K562 (cell line): Measurements from ENCODE around the gene TYROBP. TPM values are rescaled to one million over a fixed set of nuclear protein-coding genes. Genes with fewer than 3 reads are reported as not detected.

ENCODE experiments used
- ATAC-seq: fragments of 200-7000 bp; cut with Tn5 transposase; 3 replicates; pipeline ENCODE4 v1.9.1; 2020; ENCODE audit warnings: moderate library complexity
- BruUV-seq: library from RNA; stranded (reverse); fragments of 400-500 nt; replicated peaks from 2 replicates; lab custom pipeline; 2021; lab: Mats Ljungman, UMichigan
- CTCF ChIA-PET: fragments of 300-600 bp; formaldehyde crosslinking; extraction: SDS; loops from one replicate; lab custom pipeline; 2021; ENCODE audit warnings: low intra/inter-chr PET ratio; lab: Yijun Ruan, JAX
- POLR2A ChIA-PET: fragments of 300-600, 350-650 bp; sonication (Branson Sonifier 250); formaldehyde crosslinking; extraction: SDS; loops from one replicate; lab custom pipeline; 2021; ENCODE audit warnings: antibody characterized with exemption, inconsistent platforms; lab: Yijun Ruan, JAX
- DNase-seq, 4 experiments: peaks; one replicate each; pipeline versions ENCODE4 v3.0.0 to v3.0.0-alpha.2; 2011 to 2018; ENCODE audit warnings: low spot score in 3 of 4, mixed read lengths in 3 of 4; ENCODE audit errors: extremely low read depth in 1 of 4
- FAIRE-seq: peaks from 2 replicates; lab custom pipeline; 2011; peaks lifted over from hg19 to GRCh38; lab: Jason Lieb, UNC
- H2AFZ ChIP-seq: 2 replicates; pipeline ENCODE4 v1.6.0; 2011; ENCODE audit warnings: low read depth, low read length, control low read depth, inconsistent platforms
- H3K27ac ChIP-seq: fragments of 200-600 bp; 3 replicates; pipeline ENCODE4 v1.8.0; 2011; ENCODE audit warnings: low read depth, mild to moderate bottlenecking, control low read depth, inconsistent platforms, low read length, moderate library complexity, mixed read lengths; ENCODE audit errors: extremely low read depth
- H3K27me3 ChIP-seq, 2 experiments: fragments of 300-600 bp in 1 of 2; 2 replicates in 1 of 2; 3 replicates in 1 of 2; pipeline versions ENCODE4 v1.6.0 to v1.8.0; 2011; ENCODE audit warnings: inconsistent platforms in 2 of 2, low read length in 2 of 2, mild to moderate bottlenecking in 1 of 2, mixed read lengths in 1 of 2, moderate library complexity in 1 of 2; ENCODE audit not compliant: control insufficient read depth in 2 of 2, insufficient read depth in 2 of 2
- H3K36me3 ChIP-seq: fragments of 300-600 bp; 3 replicates; pipeline ENCODE4 v1.8.0; 2011; ENCODE audit warnings: mild to moderate bottlenecking, low read length, inconsistent platforms; ENCODE audit not compliant: control insufficient read depth, insufficient read depth
- H3K4me1 ChIP-seq, 2 experiments: fragments of 200-600 bp in 1 of 2; replicated peaks in 1 of 2; 2 replicates in 1 of 2; 3 replicates in 1 of 2; pipeline versions ENCODE4 v1.5.1 to v1.8.0; 2011; ENCODE audit warnings: inconsistent platforms in 2 of 2, low read length in 2 of 2, mild to moderate bottlenecking in 1 of 2, mixed read lengths in 1 of 2, moderate library complexity in 1 of 2; ENCODE audit not compliant: control insufficient read depth in 2 of 2, insufficient read depth in 2 of 2
- H3K4me2 ChIP-seq: 2 replicates; pipeline ENCODE4 v1.6.1; 2011; ENCODE audit warnings: low read length, control low read depth, inconsistent platforms, mixed read lengths; ENCODE audit not compliant: insufficient read depth
- H3K4me3 ChIP-seq: fragments of 200-600 bp; sonication (generic), shearing (Covaris generic); 2 replicates; pipeline ENCODE4 v1.5.1; 2016; ENCODE audit warnings: control low read depth, inconsistent platforms
- H3K79me2 ChIP-seq: fragments of 200-600 bp; 3 replicates; pipeline ENCODE4 v1.8.0; 2011; ENCODE audit warnings: low read length, inconsistent platforms; ENCODE audit not compliant: control insufficient read depth, insufficient read depth
- H3K9ac ChIP-seq, 2 experiments: 2 replicates each; pipeline versions ENCODE4 v1.6.0 to v1.6.1; 2011; ENCODE audit warnings: low read depth in 2 of 2, low read length in 2 of 2, control low read depth in 1 of 2, inconsistent platforms in 1 of 2, mild to moderate bottlenecking in 1 of 2, mixed read lengths in 1 of 2; ENCODE audit not compliant: insufficient read depth in 1 of 2
- H3K9me1 ChIP-seq: one replicate; pipeline ENCODE4 v1.6.0; 2011; ENCODE audit warnings: inconsistent platforms, mild to moderate bottlenecking, low read length, moderate library complexity; ENCODE audit not compliant: control insufficient read depth, insufficient read depth
- H3K9me3 ChIP-seq: replicated peaks from 2 replicates; pipeline ENCODE4 v1.5.1; 2011; ENCODE audit warnings: low read depth, low read length, inconsistent platforms; ENCODE audit not compliant: control insufficient read depth, insufficient read depth
- H4K20me1 ChIP-seq: replicated peaks from 2 replicates; pipeline ENCODE4 v1.6.1; 2011; ENCODE audit warnings: low read length, inconsistent platforms, mixed read lengths; ENCODE audit not compliant: control insufficient read depth, insufficient read depth
- ARID1B ChIP-seq: fragments of 450-650 bp; IDR thresholded peaks from 2 replicates; pipeline ENCODE4 v1.6.1; 2016; ENCODE audit warnings: antibody characterized with exemption, mild to moderate bottlenecking, inconsistent platforms
- E2F3 ChIP-seq: fragments of 250-450 bp; sonication (Bioruptor Pico); IDR thresholded peaks from 2 replicates; pipeline ENCODE4 v1.4.0; 2020; ENCODE audit warnings: mild to moderate bottlenecking
- EP400 ChIP-seq: fragments of 450-650 bp; IDR thresholded peaks from 2 replicates; pipeline ENCODE4 v1.6.1; 2017; ENCODE audit warnings: antibody characterized with exemption, mild to moderate bottlenecking, moderate library complexity
- ERF ChIP-seq: fragments of 450-650 bp; formaldehyde crosslinking; IDR thresholded peaks from 2 replicates; pipeline ENCODE4 v1.4.0; 2020; ENCODE audit warnings: mild to moderate bottlenecking, mixed read lengths
- ESRRB ChIP-seq: fragments of 250-450 bp; sonication (Bioruptor Pico); IDR thresholded peaks from 2 replicates; pipeline ENCODE4 v1.5.0; 2020; ENCODE audit warnings: mild to moderate bottlenecking, moderate library complexity, borderline replicate concordance
- FOXK2 ChIP-seq, 2 experiments: fragments of 450-650 bp; IDR thresholded peaks in 1 of 2; conservative IDR thresholded peaks in 1 of 2; 2 replicates each; pipeline ENCODE4 v1.6.1; 2016; ENCODE audit warnings: low read depth in 2 of 2, mild to moderate bottlenecking in 1 of 2
- MNT ChIP-seq, 2 experiments: fragments of 450-650 bp; conservative IDR thresholded peaks; 2 replicates each; pipeline ENCODE4 v1.6.1; 2017; ENCODE audit warnings: mild to moderate bottlenecking in 2 of 2, moderate library complexity in 2 of 2
- RAD51 ChIP-seq: fragments of 450-650 bp; IDR thresholded peaks from 2 replicates; pipeline ENCODE4 v1.7.1; 2016; ENCODE audit warnings: low read depth, mild to moderate bottlenecking, borderline replicate concordance
- SRF ChIP-seq, 2 experiments: fragments of 250-450, 450-650 bp in 1 of 2; sonication (Bioruptor Pico) in 1 of 2; sonication (generic) in 1 of 2; formaldehyde crosslinking; IDR thresholded peaks; 2 replicates each; pipeline versions ENCODE4 v1.5.0 to v1.5.1; 2020 to 2022; ENCODE audit warnings: mild to moderate bottlenecking in 1 of 2, missing genetic modification reagents in 1 of 2
- TEAD2 ChIP-seq: fragments of 450-650 bp; IDR thresholded peaks from 2 replicates; pipeline ENCODE4 v1.6.1; 2016; ENCODE audit warnings: missing genetic modification characterization, control low read depth, missing compliant biosample characterization
- THRA ChIP-seq: fragments of 450-650 bp; IDR thresholded peaks from 2 replicates; pipeline ENCODE4 v1.6.1; 2017; ENCODE audit warnings: mild to moderate bottlenecking, moderate library complexity
- XRCC4 ChIP-seq: IDR thresholded peaks from one replicate; pipeline ENCODE4 v1.6.1; 2011; ENCODE audit not compliant: insufficient read depth, insufficient read length; ENCODE audit errors: extremely low read depth
- ZBED1 ChIP-seq: IDR thresholded peaks from 2 replicates; pipeline ENCODE4 v1.6.1; 2014
- ZBTB5 ChIP-seq: fragments of 450-650 bp; IDR thresholded peaks from 2 replicates; pipeline ENCODE4 v1.6.1; 2017; ENCODE audit warnings: antibody characterized with exemption
- ZNF174 ChIP-seq: fragments of 250-450 bp; sonication (Bioruptor Pico); IDR thresholded peaks from 2 replicates; pipeline ENCODE4 v1.4.0; 2020; ENCODE audit warnings: mild to moderate bottlenecking
- WGBS: fragments of 100-300 bp; shearing (Covaris generic); methylation state at CpG from one replicate; pipeline ENCODE4 v1.1.6; 2016; ENCODE audit warnings: low coverage, mixed read lengths; ENCODE audit not compliant: insufficient coverage; ENCODE audit errors: missing lambda C conversion rate; 5-methylcytosine and 5-hydroxymethylcytosine counted together
- in situ Hi-C: fragments of 300-500 bp; cut with MboI; formaldehyde crosslinking; loops from 4 replicates; pipeline ENCODE4 v1.15.0; 2018; ENCODE audit warnings: inconsistent platforms, mixed read lengths
- intact Hi-C: fragments of 100-400 bp; cut with micrococcal nuclease; formaldehyde crosslinking; loops from 2 replicates; pipeline ENCODE4 v1.14.2; 2022
- polyA plus RNA-seq, 8 experiments: library from polyadenylated mRNA; depleted of rRNA in 4 of 8; stranded (reverse) in 5 of 8; unstranded in 3 of 8; fragments of >200 nt; fragmentation: Nextera tagmentation in 2 of 8; fragmentation: Illumina TruSeq in 1 of 8; extraction: Ambion mirVana in 2 of 8; extraction: Trizol in 1 of 8; gene quantifications; 2 replicates each; pipeline versions ENCODE4 v1.2.1 to v1.2.3, GENCODE V29; 2011 to 2014; ENCODE audit warnings: inconsistent platforms in 1 of 8, missing spikeins in 1 of 8
- total RNA-seq, 7 experiments: library from RNA; depleted of rRNA in 6 of 7; stranded (reverse); fragments of >200 nt in 6 of 7; fragmentation: Illumina TruSeq in 2 of 7; extraction: Trizol in 2 of 7; gene quantifications; 2 replicates each; pipeline versions ENCODE4 v1.2.1 to v1.2.3, GENCODE V29; 2011 to 2021; ENCODE audit warnings: low replicate concordance in 1 of 7

TYROBP gene
- total and polyA plus RNA-seq, 9 of the 15 experiments (the other 6 are each of a cell fraction or from before 2014, with no cell fraction given) = 0.72 to 8.2 (median 2.4) TPM

GRCh38 chr19:35929876-35930275 is 21.8 kb upstream of the TYROBP start (continued):
- TF ChIP-seq ZBTB5 (no peak), EP400 (no peak), ZBED1 (no peak)

GRCh38 chr19:35928507-35928906 is 20.4 kb upstream of the TYROBP start:
- H3K9me1 ChIP-seq = no peaks in the 10 kb centered on the region
- no TSS peak for BruUV-seq
- TF ChIP-seq THRA (no peak), FOXK2 (conservative IDR thresholded peaks at IDR 0.05 in 1 of 2, IDR thresholded peaks at IDR 0.05 in 1 of 2; ENCODE audit: low read depth in 2 of 2) (no peak), E2F3 (CRISPR knock-in tag) (no peak), ARID1B (no peak), ERF (CRISPR knock-in tag) (no peak), SRF (CRISPR knock-in tag; IDR thresholded peaks at IDR 0.05) (no peak), RAD51 (no peak), XRCC4 (no peak), MNT (conservative IDR thresholded peaks at IDR 0.05) (no peak), ZNF174 (CRISPR knock-in tag) (no peak), ESRRB (CRISPR knock-in tag) (no peak), TEAD2 (tag) (no peak)

More at GRCh38 chr19:35928507-35928906, 20.4 kb upstream of the TYROBP start:
- CTCF ChIA-PET = no interaction called here
- Histone ChIP-seq H3K27me3 (peaks cover 0 to 11% of the 10 kb centered on the region in 2 experiments; a peak in 2 of 5 replicates), H3K9me3 (no peaks in the 10 kb centered on the region), H3K9ac (no peak overlapping the region), H3K27ac (no peak overlapping the region), H3K4me2 (no peak overlapping the region), H3K4me3 (no peak overlapping the region), H2AFZ (no peak overlapping the region), H4K20me1 (no peaks in the 10 kb centered on the region), H3K4me1 (peaks cover 2 to 6% of the 10 kb centered on the region in 2 experiments; a peak in 2 of 5 replicates), H3K36me3 (no peaks in the 10 kb centered on the region), H3K79me2 (no peaks in the 10 kb centered on the region)
- ATAC-seq (no peak), FAIRE-seq (no peak), DNase-seq (no peak)
- intact Hi-C loops (no loop called here), in situ Hi-C loops (no loop called here)
- POLR2A ChIA-PET = no interaction called here
- WGBS = 21% methylated on average over 4 of the region's 5 CpGs
